K562 (cell line): ENCODE measurements around the gene TIFAB. TPM values are rescaled to one million over a fixed set of nuclear protein-coding genes. Genes with fewer than 3 reads are reported as not detected.

Experiments used
- ATAC-seq: fragments of 200-7000 bp; cut with Tn5 transposase; 3 replicates; pipeline ENCODE4 v1.9.1; 2020; ENCODE audit warnings: moderate library complexity
- BruUV-seq: library from RNA; stranded (reverse); fragments of 400-500 nt; replicated peaks from 2 replicates; lab custom pipeline; 2021; lab: Mats Ljungman, UMichigan
- CTCF ChIA-PET: fragments of 300-600 bp; formaldehyde crosslinking; extraction: SDS; loops from one replicate; lab custom pipeline; 2021; ENCODE audit warnings: low intra/inter-chr PET ratio; lab: Yijun Ruan, JAX
- POLR2A ChIA-PET: fragments of 300-600, 350-650 bp; sonication (Branson Sonifier 250); formaldehyde crosslinking; extraction: SDS; loops from one replicate; lab custom pipeline; 2021; ENCODE audit warnings: antibody characterized with exemption, inconsistent platforms; lab: Yijun Ruan, JAX
- DNase-seq, 4 experiments: peaks; one replicate each; pipeline versions ENCODE4 v3.0.0 to v3.0.0-alpha.2; 2011 to 2018; ENCODE audit warnings: low spot score in 3 of 4, mixed read lengths in 3 of 4; ENCODE audit errors: extremely low read depth in 1 of 4
- FAIRE-seq: peaks from 2 replicates; lab custom pipeline; 2011; peaks lifted over from hg19 to GRCh38; lab: Jason Lieb, UNC
- H2AFZ ChIP-seq: 2 replicates; pipeline ENCODE4 v1.6.0; 2011; ENCODE audit warnings: low read depth, low read length, control low read depth, inconsistent platforms
- H3K27ac ChIP-seq: fragments of 200-600 bp; 3 replicates; pipeline ENCODE4 v1.8.0; 2011; ENCODE audit warnings: low read depth, mild to moderate bottlenecking, control low read depth, inconsistent platforms, low read length, moderate library complexity, mixed read lengths; ENCODE audit errors: extremely low read depth
- H3K27me3 ChIP-seq, 2 experiments: fragments of 300-600 bp in 1 of 2; 2 replicates in 1 of 2; 3 replicates in 1 of 2; pipeline versions ENCODE4 v1.6.0 to v1.8.0; 2011; ENCODE audit warnings: inconsistent platforms in 2 of 2, low read length in 2 of 2, mild to moderate bottlenecking in 1 of 2, mixed read lengths in 1 of 2, moderate library complexity in 1 of 2; ENCODE audit not compliant: control insufficient read depth in 2 of 2, insufficient read depth in 2 of 2
- H3K36me3 ChIP-seq: fragments of 300-600 bp; 3 replicates; pipeline ENCODE4 v1.8.0; 2011; ENCODE audit warnings: mild to moderate bottlenecking, low read length, inconsistent platforms; ENCODE audit not compliant: control insufficient read depth, insufficient read depth
- H3K4me1 ChIP-seq, 2 experiments: fragments of 200-600 bp in 1 of 2; replicated peaks in 1 of 2; 2 replicates in 1 of 2; 3 replicates in 1 of 2; pipeline versions ENCODE4 v1.5.1 to v1.8.0; 2011; ENCODE audit warnings: inconsistent platforms in 2 of 2, low read length in 2 of 2, mild to moderate bottlenecking in 1 of 2, mixed read lengths in 1 of 2, moderate library complexity in 1 of 2; ENCODE audit not compliant: control insufficient read depth in 2 of 2, insufficient read depth in 2 of 2
- H3K4me2 ChIP-seq: 2 replicates; pipeline ENCODE4 v1.6.1; 2011; ENCODE audit warnings: low read length, control low read depth, inconsistent platforms, mixed read lengths; ENCODE audit not compliant: insufficient read depth
- H3K4me3 ChIP-seq: fragments of 200-600 bp; sonication (generic), shearing (Covaris generic); 2 replicates; pipeline ENCODE4 v1.5.1; 2016; ENCODE audit warnings: control low read depth, inconsistent platforms
- H3K79me2 ChIP-seq: fragments of 200-600 bp; 3 replicates; pipeline ENCODE4 v1.8.0; 2011; ENCODE audit warnings: low read length, inconsistent platforms; ENCODE audit not compliant: control insufficient read depth, insufficient read depth
- H3K9ac ChIP-seq, 2 experiments: 2 replicates each; pipeline versions ENCODE4 v1.6.0 to v1.6.1; 2011; ENCODE audit warnings: low read depth in 2 of 2, low read length in 2 of 2, control low read depth in 1 of 2, inconsistent platforms in 1 of 2, mild to moderate bottlenecking in 1 of 2, mixed read lengths in 1 of 2; ENCODE audit not compliant: insufficient read depth in 1 of 2
- H3K9me1 ChIP-seq: one replicate; pipeline ENCODE4 v1.6.0; 2011; ENCODE audit warnings: inconsistent platforms, mild to moderate bottlenecking, low read length, moderate library complexity; ENCODE audit not compliant: control insufficient read depth, insufficient read depth
- H3K9me3 ChIP-seq: replicated peaks from 2 replicates; pipeline ENCODE4 v1.5.1; 2011; ENCODE audit warnings: low read depth, low read length, inconsistent platforms; ENCODE audit not compliant: control insufficient read depth, insufficient read depth
- H4K20me1 ChIP-seq: replicated peaks from 2 replicates; pipeline ENCODE4 v1.6.1; 2011; ENCODE audit warnings: low read length, inconsistent platforms, mixed read lengths; ENCODE audit not compliant: control insufficient read depth, insufficient read depth
- ARID1B ChIP-seq: fragments of 450-650 bp; IDR thresholded peaks from 2 replicates; pipeline ENCODE4 v1.6.1; 2016; ENCODE audit warnings: antibody characterized with exemption, mild to moderate bottlenecking, inconsistent platforms
- ATF3 ChIP-seq, 2 experiments: fragments of 450-650 bp in 1 of 2; sonication (generic) in 1 of 2; formaldehyde crosslinking in 1 of 2; IDR thresholded peaks in 1 of 2; conservative IDR thresholded peaks in 1 of 2; 2 replicates each; pipeline versions ENCODE4 v1.6.1 to v1.8.1; 2016 to 2023; ENCODE audit warnings: mild to moderate bottlenecking in 2 of 2, moderate library complexity in 2 of 2, inconsistent platforms in 1 of 2, missing genetic modification reagents in 1 of 2
- ATF7 ChIP-seq: fragments of 450-650 bp; IDR thresholded peaks from 2 replicates; pipeline ENCODE4 v1.7.1; 2014; ENCODE audit warnings: mild to moderate bottlenecking, moderate library complexity
- CAMTA2 ChIP-seq: fragments of 250-450 bp; sonication (Bioruptor Pico); conservative IDR thresholded peaks from 2 replicates; pipeline ENCODE4 v1.5.1; 2022
- CBFA2T2 ChIP-seq: fragments of 450-650 bp; conservative IDR thresholded peaks from 2 replicates; pipeline ENCODE4 v1.6.1; 2017; ENCODE audit warnings: mild to moderate bottlenecking
- CTBP1 ChIP-seq: fragments of 450-650 bp; IDR thresholded peaks from 2 replicates; pipeline ENCODE4 v1.6.1; 2016; ENCODE audit warnings: borderline replicate concordance
- EP300 ChIP-seq: IDR thresholded peaks from 2 replicates; pipeline ENCODE4 v1.6.1; 2012; ENCODE audit warnings: low read length, improper control_type of control experiment
- FOSL1 ChIP-seq: fragments of 200-800 bp; sonication (Bioruptor generic); conservative IDR thresholded peaks from 2 replicates; pipeline ENCODE4 v1.6.1; 2016; ENCODE audit warnings: missing genetic modification characterization, missing compliant biosample characterization
- FOXA3 ChIP-seq, 2 experiments: fragments of 450-650 bp in 1 of 2; sonication (generic) in 1 of 2; formaldehyde crosslinking; IDR thresholded peaks in 1 of 2; conservative IDR thresholded peaks in 1 of 2; 2 replicates each; pipeline versions ENCODE4 v1.4.0 to v1.8.0; 2020 to 2022; ENCODE audit warnings: mild to moderate bottlenecking in 2 of 2, missing genetic modification reagents in 1 of 2
- JUN ChIP-seq, 2 experiments: sonication (generic) in 1 of 2; formaldehyde crosslinking in 1 of 2; IDR thresholded peaks; 2 replicates each; pipeline versions ENCODE4 v1.6.1 to v1.8.0; 2012 to 2022; ENCODE audit warnings: borderline replicate concordance in 2 of 2, mild to moderate bottlenecking in 2 of 2, improper control_type of control experiment in 1 of 2, low read depth in 1 of 2, low read length in 1 of 2, missing genetic modification reagents in 1 of 2
- MYBL2 ChIP-seq, 2 experiments: fragments of 450-650 bp in 1 of 2; sonication (generic) in 1 of 2; formaldehyde crosslinking in 1 of 2; IDR thresholded peaks; 2 replicates each; pipeline versions ENCODE4 v1.6.1 to v1.8.1; 2017 to 2022; ENCODE audit warnings: borderline replicate concordance in 1 of 2, inconsistent platforms in 1 of 2, low read depth in 1 of 2, mild to moderate bottlenecking in 1 of 2, missing genetic modification reagents in 1 of 2, moderate library complexity in 1 of 2
- NFE2 ChIP-seq: IDR thresholded peaks from 2 replicates; pipeline ENCODE4 v1.6.1; 2014; ENCODE audit warnings: antibody characterized with exemption, low read depth
- RCOR1 ChIP-seq, 2 experiments: IDR thresholded peaks; 2 replicates each; pipeline ENCODE4 v1.6.1; 2012; ENCODE audit warnings: low read depth in 2 of 2, low read length in 2 of 2, borderline replicate concordance in 1 of 2, improper control_type of control experiment in 1 of 2
- SIX5 ChIP-seq, 2 experiments: IDR thresholded peaks; 2 replicates each; pipeline ENCODE4 v1.6.1; 2011; ENCODE audit warnings: low read length in 2 of 2, borderline replicate concordance in 1 of 2, low read depth in 1 of 2, mild to moderate bottlenecking in 1 of 2, moderate library complexity in 1 of 2; ENCODE audit not compliant: insufficient read depth in 1 of 2
- SMARCE1 ChIP-seq: fragments of 450-650 bp; IDR thresholded peaks from 2 replicates; pipeline ENCODE4 v1.7.1; 2016; ENCODE audit warnings: mild to moderate bottlenecking
- SPI1 ChIP-seq: IDR thresholded peaks from 2 replicates; pipeline ENCODE4 v1.6.1; 2011; ENCODE audit warnings: low read depth, low read length, control low read depth, borderline replicate concordance
- TEAD4 ChIP-seq, 2 experiments: sonication (generic) in 1 of 2; formaldehyde crosslinking in 1 of 2; IDR thresholded peaks; 2 replicates each; pipeline versions ENCODE4 v1.6.1 to v1.8.0; 2012 to 2022; ENCODE audit warnings: borderline replicate concordance in 1 of 2, inconsistent platforms in 1 of 2, low read length in 1 of 2, mild to moderate bottlenecking in 1 of 2, missing genetic modification reagents in 1 of 2
- ZEB2 ChIP-seq: fragments of 450-650 bp; IDR thresholded peaks from 2 replicates; pipeline ENCODE4 v1.6.1; 2016
- ZNF121 ChIP-seq: sonication (generic); formaldehyde crosslinking; conservative IDR thresholded peaks from 2 replicates; pipeline ENCODE4 v1.8.0; 2022; ENCODE audit warnings: missing genetic modification reagents
- ZNF140 ChIP-seq: fragments of 250-450 bp; sonication (Bioruptor Pico); IDR thresholded peaks from 2 replicates; pipeline ENCODE4 v1.8.0; 2021; ENCODE audit warnings: moderate library complexity, mild to moderate bottlenecking, inconsistent platforms
- WGBS: fragments of 100-300 bp; shearing (Covaris generic); methylation state at CpG from one replicate; pipeline ENCODE4 v1.1.6; 2016; ENCODE audit warnings: low coverage, mixed read lengths; ENCODE audit not compliant: insufficient coverage; ENCODE audit errors: missing lambda C conversion rate; 5-methylcytosine and 5-hydroxymethylcytosine counted together
- in situ Hi-C: fragments of 300-500 bp; cut with MboI; formaldehyde crosslinking; loops from 4 replicates; pipeline ENCODE4 v1.15.0; 2018; ENCODE audit warnings: inconsistent platforms, mixed read lengths
- intact Hi-C: fragments of 100-400 bp; cut with micrococcal nuclease; formaldehyde crosslinking; loops from 2 replicates; pipeline ENCODE4 v1.14.2; 2022
- polyA plus RNA-seq, 8 experiments: library from polyadenylated mRNA; depleted of rRNA in 4 of 8; stranded (reverse) in 5 of 8; unstranded in 3 of 8; fragments of >200 nt; fragmentation: Nextera tagmentation in 2 of 8; fragmentation: Illumina TruSeq in 1 of 8; extraction: Ambion mirVana in 2 of 8; extraction: Trizol in 1 of 8; gene quantifications; 2 replicates each; pipeline versions ENCODE4 v1.2.1 to v1.2.3, GENCODE V29; 2011 to 2014; ENCODE audit warnings: inconsistent platforms in 1 of 8, missing spikeins in 1 of 8
- total RNA-seq, 7 experiments: library from RNA; depleted of rRNA in 6 of 7; stranded (reverse); fragments of >200 nt in 6 of 7; fragmentation: Illumina TruSeq in 2 of 7; extraction: Trizol in 2 of 7; gene quantifications; 2 replicates each; pipeline versions ENCODE4 v1.2.1 to v1.2.3, GENCODE V29; 2011 to 2021; ENCODE audit warnings: low replicate concordance in 1 of 7

The TIFAB gene
- total and polyA plus RNA-seq, 9 of the 15 experiments (the other 6 are each of a cell fraction or from before 2014, with no cell fraction given): not detected

GRCh38 chr5:135423146-135423845 is 28.9 kb downstream of the TIFAB start:
- no TSS peak for BruUV-seq
- no peak overlapping the region for H3K9ac ChIP-seq
- POLR2A ChIA-PET: interaction anchor here (1.1 kb wide), 1 partner anchor 10 kb away, joined by 6 read pairs; no protein-coding TSS in a partner anchor
- DNase-seq (peak in 1 of 4 experiments; percentile 35), ATAC-seq (no peak), FAIRE-seq (peak; percentile 26)
- H3K9me3 ChIP-seq: peaks cover 2% of the 10 kb centered on the region; the same call in 1 of the 2 replicates
- intact Hi-C loops: loop anchor here (10.0 kb wide), 1 partner anchor 218 kb away; no protein-coding TSS in a partner anchor
- H3K27me3 ChIP-seq: no peaks in the 10 kb centered on the region
- H3K36me3 ChIP-seq: no peaks in the 10 kb centered on the region
- no peak overlapping the region for H3K4me3 ChIP-seq
- peaks cover 0 to 11% of the 10 kb centered on the region in 2 experiments; a peak in 3 of 5 replicates for H3K4me1 ChIP-seq
- H3K9me1 ChIP-seq: no peaks in the 10 kb centered on the region
- in situ Hi-C loops: no loop called here
- H4K20me1 ChIP-seq: no peaks in the 10 kb centered on the region
- peak overlapping the region; percentile 49; the same call in 1 of the 2 replicates for H3K4me2 ChIP-seq
- H3K79me2 ChIP-seq: no peaks in the 10 kb centered on the region
- 20% methylated on average over 7 of the region's 7 CpGs for WGBS
- CTCF ChIA-PET: no interaction called here
- H2AFZ ChIP-seq: peak overlapping the region; percentile 60; the same call in 1 of the 2 replicates
- H3K27ac ChIP-seq: no peak overlapping the region
- TF ChIP-seq CAMTA2 (no peak), ATF7 (0 out of 2 replicates have a peak, but pooled peaks have one; percentile 18), FOSL1 (tag) (peak; percentile 95), EP300 (peak; percentile 40; the same call in 1 of the 2 replicates), RCOR1 (IDR thresholded peaks at IDR 0.05; ENCODE audit: borderline replicate concordance in 1 of 2, low read depth in 2 of 2, low read length in 2 of 2) (0 out of 4 replicates have a peak, but pooled peaks of 1 of the 2 experiments have one; percentile 12), ZNF121 (0 out of 2 replicates have a peak, but pooled peaks have one; percentile 14), FOXA3 (CRISPR knock-in tag; conservative IDR thresholded peaks at IDR 0.05 in 1 of 2, IDR thresholded peaks at IDR 0.05 in 1 of 2) (no peak), ATF3 (IDR thresholded peaks at IDR 0.05) (peak; percentile 82), ATF3 (CRISPR knock-in tag; conservative IDR thresholded peaks at IDR 0.05) (no peak), SIX5 (IDR thresholded peaks at IDR 0.05; ENCODE audit: borderline replicate concordance in 1 of 2, insufficient read depth in 1 of 2, low read depth in 1 of 2, low read length in 2 of 2) (no peak), ZNF140 (CRISPR knock-in tag) (no peak), ZEB2 (peak; percentile 72), TEAD4 (IDR thresholded peaks at IDR 0.05; ENCODE audit: low read length) (peak; percentile 25; the same call in 1 of the 2 replicates), TEAD4 (CRISPR knock-in tag; IDR thresholded peaks at IDR 0.05; ENCODE audit: borderline replicate concordance) (no peak), SPI1 (peak; percentile 96), NFE2 (peak; percentile 32; the same call in 1 of the 2 replicates), ARID1B (peak; percentile 68), MYBL2 (IDR thresholded peaks at IDR 0.05; ENCODE audit: low read depth) (no peak), MYBL2 (CRISPR knock-in tag; IDR thresholded peaks at IDR 0.05; ENCODE audit: borderline replicate concordance) (no peak), CTBP1 (peak; percentile 70; the same call in 1 of the 2 replicates), SMARCE1 (peak; percentile 57; the same call in 1 of the 2 replicates), CBFA2T2 (no peak), JUN (IDR thresholded peaks at IDR 0.05; ENCODE audit: borderline replicate concordance, low read depth, low read length) (peak; percentile 69; the same call in 1 of the 2 replicates), JUN (CRISPR knock-in tag; IDR thresholded peaks at IDR 0.05; ENCODE audit: borderline replicate concordance) (no peak)
